ENCODE measurements around the gene FARP1. TPM values are rescaled to one million over a fixed set of nuclear protein-coding genes. Genes with fewer than 3 reads are reported as not detected.
A peak's percentile ranks its signal among the peaks of the same experiment; 100 is the strongest.

Gene FARP1
- total and polyA plus RNA-seq, 2 of the 13 experiments (the other 11 are each of a cell fraction or from before 2014, with no cell fraction given), result 70.6 to 126 TPM

- TF ChIP-seq MEIS1 (CRISPR knock-in tag; IDR thresholded peaks at IDR 0.05; ENCODE audit: borderline replicate concordance) (peak; percentile 79), ZNF121 (CRISPR knock-in tag; IDR thresholded peaks at IDR 0.05) (peak; percentile 72), ZKSCAN8 (CRISPR knock-in tag; IDR thresholded peaks at IDR 0.05; ENCODE audit: borderline replicate concordance) (0 out of 2 replicates have a peak, but pooled peaks have one; percentile 46), ZNF251 (CRISPR knock-in tag; IDR thresholded peaks at IDR 0.05) (no peak), TFAP4 (IDR thresholded peaks at IDR 0.05; ENCODE audit: borderline replicate concordance, low read depth) (no peak), NPAS2 (CRISPR knock-in tag; IDR thresholded peaks at IDR 0.05; ENCODE audit: borderline replicate concordance) (no peak), ZSCAN29 (CRISPR knock-in tag; conservative IDR thresholded peaks at IDR 0.05) (peak; percentile 94), ZNF232 (CRISPR knock-in tag; IDR thresholded peaks at IDR 0.05; ENCODE audit: borderline replicate concordance) (0 out of 2 replicates have a peak, but pooled peaks have one; percentile 73), ZNF543 (CRISPR knock-in tag; IDR thresholded peaks at IDR 0.05) (0 out of 2 replicates have a peak, but pooled peaks have one; percentile 39), FOXK1 (CRISPR knock-in tag; IDR thresholded peaks at IDR 0.05; ENCODE audit: borderline replicate concordance, low read depth) (no peak), RNF2 (conservative IDR thresholded peaks at IDR 0.05; ENCODE audit: low read depth) (no peak), HNRNPK (IDR thresholded peaks at IDR 0.05; ENCODE audit: low read depth, low read length, poor library complexity, severe bottlenecking) (no peak), ZMYM2 (CRISPR knock-in tag; IDR thresholded peaks at IDR 0.05) (peak; percentile 87; the same call in 1 of the 2 replicates), MNT (IDR thresholded peaks at IDR 0.05) (no peak), ZNF44 (CRISPR knock-in tag; IDR thresholded peaks at IDR 0.05) (no peak), SKI (IDR thresholded peaks at IDR 0.05; ENCODE audit: partially characterized antibody) (peak; percentile 29), PBX3 (CRISPR knock-in tag; IDR thresholded peaks at IDR 0.05; ENCODE audit: borderline replicate concordance) (no peak), ZZZ3 (CRISPR knock-in tag; IDR thresholded peaks at IDR 0.05; ENCODE audit: borderline replicate concordance) (no peak), FOXC1 (CRISPR knock-in tag; IDR thresholded peaks at IDR 0.05; ENCODE audit: borderline replicate concordance) (no peak), JUND (CRISPR knock-in tag; IDR thresholded peaks at IDR 0.05) (no peak), ZNF772 (CRISPR knock-in tag; IDR thresholded peaks at IDR 0.05) (peak; percentile 54; the same call in 1 of the 2 replicates), RCOR2 (CRISPR knock-in tag; IDR thresholded peaks at IDR 0.05) (no peak; the same call in 1 of the 2 replicates)
- TF ChIP-seq, protein P1, sequence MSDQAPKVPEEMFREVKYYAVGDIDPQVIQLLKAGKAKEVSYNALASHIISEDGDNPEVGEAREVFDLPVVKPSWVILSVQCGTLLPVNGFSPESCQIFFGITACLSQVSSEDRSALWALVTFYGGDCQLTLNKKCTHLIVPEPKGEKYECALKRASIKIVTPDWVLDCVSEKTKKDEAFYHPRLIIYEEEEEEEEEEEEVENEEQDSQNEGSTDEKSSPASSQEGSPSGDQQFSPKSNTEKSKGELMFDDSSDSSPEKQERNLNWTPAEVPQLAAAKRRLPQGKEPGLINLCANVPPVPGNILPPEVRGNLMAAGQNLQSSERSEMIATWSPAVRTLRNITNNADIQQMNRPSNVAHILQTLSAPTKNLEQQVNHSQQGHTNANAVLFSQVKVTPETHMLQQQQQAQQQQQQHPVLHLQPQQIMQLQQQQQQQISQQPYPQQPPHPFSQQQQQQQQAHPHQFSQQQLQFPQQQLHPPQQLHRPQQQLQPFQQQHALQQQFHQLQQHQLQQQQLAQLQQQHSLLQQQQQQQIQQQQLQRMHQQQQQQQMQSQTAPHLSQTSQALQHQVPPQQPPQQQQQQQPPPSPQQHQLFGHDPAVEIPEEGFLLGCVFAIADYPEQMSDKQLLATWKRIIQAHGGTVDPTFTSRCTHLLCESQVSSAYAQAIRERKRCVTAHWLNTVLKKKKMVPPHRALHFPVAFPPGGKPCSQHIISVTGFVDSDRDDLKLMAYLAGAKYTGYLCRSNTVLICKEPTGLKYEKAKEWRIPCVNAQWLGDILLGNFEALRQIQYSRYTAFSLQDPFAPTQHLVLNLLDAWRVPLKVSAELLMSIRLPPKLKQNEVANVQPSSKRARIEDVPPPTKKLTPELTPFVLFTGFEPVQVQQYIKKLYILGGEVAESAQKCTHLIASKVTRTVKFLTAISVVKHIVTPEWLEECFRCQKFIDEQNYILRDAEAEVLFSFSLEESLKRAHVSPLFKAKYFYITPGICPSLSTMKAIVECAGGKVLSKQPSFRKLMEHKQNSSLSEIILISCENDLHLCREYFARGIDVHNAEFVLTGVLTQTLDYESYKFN (CRISPR knock-in tag; conservative IDR thresholded peaks at IDR 0.05), result peak; percentile 96
Measured at GRCh38 chr13:98265692-98266551, 123.0 kb downstream of the FARP1 start (continued).

All from HepG2 (cell line).